Activated CD8-positive, alpha-beta T cell treated with anti-CD3 and anti-CD28 coated beads for 36 hours (primary cell): ENCODE data around the gene ABCB7. TPM values are rescaled to one million over a fixed set of nuclear protein-coding genes. Genes with fewer than 3 reads are reported as not detected.

ENCODE experiments used
- ATAC-seq: fragments of 200-7000 bp; cut with Tn5 transposase; one replicate; pipeline ENCODE4 v1.10.0; 2021; ENCODE audit warnings: mild to moderate bottlenecking, moderate library complexity
- CTCF ChIA-PET: fragments of 350-600 bp; sonication (Branson Sonifier 250); formaldehyde crosslinking; loops from one replicate; lab custom pipeline; 2021; ENCODE audit warnings: antibody characterized with exemption; lab: Charles Lee
- POLR2A ChIA-PET: fragments of 350-600 bp; sonication (Branson Sonifier 250); formaldehyde crosslinking; loops from one replicate; lab custom pipeline; 2021; ENCODE audit warnings: antibody characterized with exemption; lab: Charles Lee
- DNase-seq: peaks from one replicate; pipeline ENCODE4 v3.0.0-alpha.2; 2020
- H3K27ac Mint-ChIP-seq: one replicate; pipeline ENCODE4 v1.8.0; 2021; ENCODE audit warnings: mild to moderate bottlenecking, mixed read lengths
- H3K27me3 Mint-ChIP-seq: one replicate; pipeline ENCODE4 v1.8.0; 2021; ENCODE audit warnings: mixed read lengths
- H3K36me3 Mint-ChIP-seq: one replicate; pipeline ENCODE4 v1.8.0; 2021; ENCODE audit warnings: low read depth, mixed read lengths
- H3K4me1 Mint-ChIP-seq: one replicate; pipeline ENCODE4 v1.8.0; 2021; ENCODE audit warnings: low read depth, mixed read lengths
- H3K4me3 Mint-ChIP-seq: one replicate; pipeline ENCODE4 v1.8.0; 2021; ENCODE audit warnings: mild to moderate bottlenecking, moderate library complexity, mixed read lengths
- H3K9me3 Mint-ChIP-seq: one replicate; pipeline ENCODE4 v1.8.0; 2021; ENCODE audit warnings: mixed read lengths
- intact Hi-C: fragments of 100-400 bp; cut with micrococcal nuclease; formaldehyde crosslinking; loops from one replicate; pipeline ENCODE4 v1.10.0; 2022
- total RNA-seq, 2 experiments: library from RNA; stranded (reverse); gene quantifications; one replicate each; pipeline ENCODE4 v1.2.3, GENCODE V29; 2021
- TF ChIP-seq, protein P1 (sequence below): fragments of 200-600 bp; IDR thresholded peaks from one replicate; pipeline ENCODE4 v1.8.0; 2022; ENCODE audit warnings: antibody characterized with exemption, mild to moderate bottlenecking

Gene ABCB7
- total RNA-seq, 2 experiments from 2014 or later, result 50.5 to 52.0 TPM

DNA sequence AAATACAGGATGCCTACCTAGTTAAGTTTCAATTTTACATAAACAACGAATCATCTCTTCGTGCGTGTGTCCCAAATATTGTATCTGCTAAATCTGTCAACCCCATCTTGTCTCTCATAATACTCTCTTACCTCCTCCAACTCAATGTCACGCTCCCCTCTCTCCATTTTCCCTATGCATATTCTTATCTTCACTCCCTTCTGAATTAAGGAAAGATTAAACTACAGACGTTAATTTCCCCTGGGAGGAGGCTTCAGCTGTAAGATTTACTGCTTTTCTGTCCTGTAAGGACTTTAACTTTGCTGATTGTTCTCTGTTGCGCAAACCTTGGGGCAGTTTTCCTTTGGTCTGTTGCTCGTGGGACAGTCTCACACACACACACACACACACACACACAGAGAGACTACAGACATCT lies 455 bp upstream of the ABCB7 start:
- DNase-seq (peak; percentile 9), ATAC-seq (no peak)
- peak overlapping the region; percentile 95 for H3K27ac Mint-ChIP-seq
- H3K9me3 Mint-ChIP-seq, result no peaks in the 10 kb centered on the region
- peak overlapping the region; percentile 90 for H3K4me3 Mint-ChIP-seq
- POLR2A ChIA-PET, result no interaction called here
- peaks cover 12% of the 10 kb centered on the region for H3K36me3 Mint-ChIP-seq
- H3K4me1 Mint-ChIP-seq, result peaks cover 48% of the 10 kb centered on the region
- H3K27me3 Mint-ChIP-seq, result no peaks in the 10 kb centered on the region
- TF ChIP-seq, protein P1, sequence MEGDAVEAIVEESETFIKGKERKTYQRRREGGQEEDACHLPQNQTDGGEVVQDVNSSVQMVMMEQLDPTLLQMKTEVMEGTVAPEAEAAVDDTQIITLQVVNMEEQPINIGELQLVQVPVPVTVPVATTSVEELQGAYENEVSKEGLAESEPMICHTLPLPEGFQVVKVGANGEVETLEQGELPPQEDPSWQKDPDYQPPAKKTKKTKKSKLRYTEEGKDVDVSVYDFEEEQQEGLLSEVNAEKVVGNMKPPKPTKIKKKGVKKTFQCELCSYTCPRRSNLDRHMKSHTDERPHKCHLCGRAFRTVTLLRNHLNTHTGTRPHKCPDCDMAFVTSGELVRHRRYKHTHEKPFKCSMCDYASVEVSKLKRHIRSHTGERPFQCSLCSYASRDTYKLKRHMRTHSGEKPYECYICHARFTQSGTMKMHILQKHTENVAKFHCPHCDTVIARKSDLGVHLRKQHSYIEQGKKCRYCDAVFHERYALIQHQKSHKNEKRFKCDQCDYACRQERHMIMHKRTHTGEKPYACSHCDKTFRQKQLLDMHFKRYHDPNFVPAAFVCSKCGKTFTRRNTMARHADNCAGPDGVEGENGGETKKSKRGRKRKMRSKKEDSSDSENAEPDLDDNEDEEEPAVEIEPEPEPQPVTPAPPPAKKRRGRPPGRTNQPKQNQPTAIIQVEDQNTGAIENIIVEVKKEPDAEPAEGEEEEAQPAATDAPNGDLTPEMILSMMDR, result no peak
- CTCF ChIA-PET, result interaction anchor here (0.6 to 1.4 kb wide), 2 partner anchors 24 to 58 kb away, joined by 3 read pairs; no protein-coding TSS in a partner anchor
- intact Hi-C loops, result loop anchor here (5.0 kb wide), 1 partner anchor 116 kb away; the partner anchor contains the start of gene UPRT

DNA sequence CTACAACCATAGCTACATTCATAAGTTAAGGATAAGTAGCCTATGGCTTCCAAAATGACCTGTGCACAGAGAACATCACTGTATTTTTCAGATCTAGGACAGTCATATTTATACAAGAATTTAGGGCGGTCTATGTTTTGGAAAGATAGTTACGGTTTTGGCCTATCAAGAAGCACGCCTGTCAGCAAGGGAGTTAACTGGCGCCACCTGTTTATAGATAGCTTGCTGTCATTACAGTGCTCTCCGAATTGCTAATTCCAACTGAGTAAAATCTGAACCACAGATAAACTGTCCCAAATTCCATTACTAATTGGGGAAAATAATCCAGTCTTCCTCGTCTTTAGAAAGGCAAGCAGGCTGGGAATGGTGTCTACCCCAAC lies 646 bp downstream of the ABCB7 start:
- H3K27ac Mint-ChIP-seq, result peak overlapping the region; percentile 95
- DNase-seq (peak; percentile 4), ATAC-seq (peak; percentile 52)
- ChIA-PET CTCF (no interaction called here), POLR2A (no interaction called here)
- H3K4me3 Mint-ChIP-seq, result peak overlapping the region; percentile 90
- H3K4me1 Mint-ChIP-seq, result peaks cover 54% of the 10 kb centered on the region
- no peaks in the 10 kb centered on the region for H3K27me3 Mint-ChIP-seq
- intact Hi-C loops, result loop anchor here (5.0 kb wide), 1 partner anchor 117 kb away; the partner anchor contains the start of gene UPRT
- TF ChIP-seq, protein P1, result no peak
- H3K9me3 Mint-ChIP-seq, result no peaks in the 10 kb centered on the region
- H3K36me3 Mint-ChIP-seq, result peaks cover 12% of the 10 kb centered on the region

DNA sequence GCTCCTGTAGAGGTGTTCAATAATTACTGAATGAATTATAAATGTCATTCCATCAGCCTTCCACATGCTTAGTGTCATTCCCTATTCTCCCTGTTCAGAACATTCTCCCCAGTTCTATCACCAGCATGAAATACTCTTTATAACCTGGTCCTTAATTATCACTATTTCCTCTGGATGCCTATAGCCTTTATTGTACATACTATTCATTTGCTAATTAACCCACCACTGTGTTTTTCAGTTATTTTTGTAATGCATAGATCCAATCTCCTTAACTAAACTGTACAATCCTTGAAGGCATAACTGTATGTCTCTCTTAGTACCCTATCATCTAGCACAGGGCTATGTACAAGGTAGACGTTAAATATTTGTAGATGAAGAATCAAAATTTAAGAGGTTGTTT lies 1.2 kb downstream of the ABCB7 start:
- peaks cover 12% of the 10 kb centered on the region for H3K36me3 Mint-ChIP-seq
- POLR2A ChIA-PET, result no interaction called here

DNA sequence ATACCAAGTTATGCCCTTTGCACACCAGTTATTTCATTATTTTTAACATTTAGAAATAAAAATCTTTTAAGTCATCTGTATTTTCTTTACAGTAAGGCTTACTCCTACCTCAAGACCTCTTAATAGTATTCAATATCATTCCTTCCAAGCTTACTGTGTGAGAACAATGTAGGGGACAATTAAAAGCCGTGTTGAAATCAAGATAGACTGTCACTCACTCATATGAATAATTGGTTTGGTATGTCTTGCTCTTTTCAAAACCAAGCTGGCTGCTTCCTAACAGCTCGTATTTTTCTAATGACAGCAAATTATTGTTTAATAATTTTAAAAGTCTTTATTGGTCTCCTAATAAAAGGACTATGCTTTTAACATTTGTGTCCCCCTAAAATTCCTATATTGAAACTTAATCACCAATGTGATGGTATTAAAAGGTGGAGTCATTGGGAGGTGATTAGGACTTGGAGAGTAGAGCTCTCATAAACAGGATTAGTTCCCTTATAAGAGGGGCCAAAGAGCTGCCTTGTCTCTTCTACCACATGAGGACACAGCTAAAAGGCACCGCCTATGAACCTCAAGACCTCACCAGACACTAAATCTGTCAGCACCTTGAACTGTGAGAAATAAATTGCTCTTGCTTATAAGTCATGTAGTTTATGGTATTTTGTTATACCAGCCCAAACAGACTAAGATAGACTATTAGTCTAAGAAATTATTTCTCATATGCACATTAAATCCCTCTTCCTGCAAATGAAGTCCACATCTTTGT lies 4.1 kb downstream of the ABCB7 start:
- CTCF ChIA-PET, result no interaction called here

More for the DNA sequence above, 1.2 kb downstream of the ABCB7 start:
- CTCF ChIA-PET, result no interaction called here
- DNase-seq (no peak), ATAC-seq (no peak)
- Mint-ChIP-seq H3K9me3 (no peaks in the 10 kb centered on the region), H3K27ac (no peak overlapping the region), H3K4me3 (peak overlapping the region; percentile 90), H3K27me3 (no peaks in the 10 kb centered on the region), H3K4me1 (peaks cover 53% of the 10 kb centered on the region)
- intact Hi-C loops, result loop anchor here (5.0 kb wide), 1 partner anchor 117 kb away; the partner anchor contains the start of gene UPRT
- TF ChIP-seq, protein P1, result no peak

More for the DNA sequence above, 4.1 kb downstream of the ABCB7 start:
- peaks cover 36% of the 10 kb centered on the region for H3K4me1 Mint-ChIP-seq
- peaks cover 3% of the 10 kb centered on the region for H3K9me3 Mint-ChIP-seq
- no peaks in the 10 kb centered on the region for H3K27me3 Mint-ChIP-seq
- DNase-seq, result no peak
- no peak overlapping the region for H3K4me3 Mint-ChIP-seq
- H3K36me3 Mint-ChIP-seq, result peaks cover 17% of the 10 kb centered on the region
- POLR2A ChIA-PET, result no interaction called here
- ATAC-seq, result no peak
- TF ChIP-seq, protein P1, result no peak
- intact Hi-C loops, result no loop called here
- no peak overlapping the region for H3K27ac Mint-ChIP-seq
